Stomach (tissue), 9 donors: Measurements from ENCODE around the gene N4BP3. TPM values are rescaled to one million over a fixed set of nuclear protein-coding genes. Genes with fewer than 3 reads are reported as not detected.

Experiments used
- DNase-seq, 2 donors: peaks; one replicate each; pipeline versions ENCODE4 v3.0.0 to v3.0.0-alpha.2; 2013 to 2019
- H3K27ac ChIP-seq, 5 donors: fragments of 200-600 bp in 4 of 5; sonication (generic) in 4 of 5; one replicate each; pipeline ENCODE4 v1.5.1; 2013 to 2019; ENCODE audit warnings: mild to moderate bottlenecking in 1 of 5, moderate library complexity in 1 of 5
- H3K27me3 ChIP-seq, 3 donors: fragments of 200-600 bp; sonication (generic); one replicate each; pipeline ENCODE4 v1.5.1; 2017 to 2019; ENCODE audit warnings: mixed run types in 1 of 3
- H3K36me3 ChIP-seq, 4 donors: fragments of 200-600 bp; sonication (generic); 1 replicate in 3 of 4; 2 replicates in 1 of 4; pipeline ENCODE4 v1.5.1; 2016 to 2019
- H3K4me1 ChIP-seq, 4 donors: fragments of 200-600 bp; sonication (generic); one replicate each; pipeline ENCODE4 v1.5.1; 2016 to 2019
- H3K4me3 ChIP-seq, 4 donors: fragments of 200-600 bp; sonication (generic) in 3 of 4; one replicate each; pipeline ENCODE4 v1.5.1; 2016 to 2019; ENCODE audit warnings: mild to moderate bottlenecking in 1 of 4
- H3K9me3 ChIP-seq, 4 donors: fragments of 200-600 bp; sonication (generic); one replicate each; pipeline ENCODE4 v1.5.1; 2016 to 2019
- CTCF ChIP-seq, 7 experiments: fragments of 450-650 bp in 4 of 7; fragments of 200-600 bp in 3 of 7; sonication (generic) in 3 of 7; IDR thresholded peaks; one replicate each; pipeline ENCODE4 v1.5.1; 2016 to 2019; ENCODE audit warnings: antibody characterized with exemption in 7 of 7, control low read depth in 2 of 7, mild to moderate bottlenecking in 1 of 7
- EP300 ChIP-seq: sonication (generic); formaldehyde crosslinking; IDR thresholded peaks from one replicate; pipeline ENCODE4 v1.6.1; 2017; ENCODE audit warnings: antibody characterized with exemption
- POLR2A ChIP-seq, 4 donors: fragments of 450-650 bp; IDR thresholded peaks; one replicate each; pipeline ENCODE4 v1.6.1; 2016; ENCODE audit warnings: antibody characterized with exemption in 4 of 4, control low read depth in 2 of 4, mild to moderate bottlenecking in 1 of 4, moderate library complexity in 1 of 4
- POLR2AphosphoS5 ChIP-seq, 3 donors: sonication (generic); formaldehyde crosslinking; IDR thresholded peaks; one replicate each; pipeline ENCODE4 v1.6.1; 2016; ENCODE audit warnings: antibody characterized with exemption in 3 of 3
- WGBS, 5 donors: extraction: QIAGEN DNeasy Blood & Tissue Kit in 3 of 5; methylation state at CpG; one replicate each; pipeline versions ENCODE4 v1.1.5 to v1.1.7; 2013 to 2018; 5-methylcytosine and 5-hydroxymethylcytosine counted together
- intact Hi-C: fragments of 100-400 bp; cut with DNase I; formaldehyde crosslinking; loops from one replicate; pipeline ENCODE4 v1.15.1; 2023; ENCODE audit warnings: low total_unique reads
- polyA plus RNA-seq, 3 donors: library from polyadenylated mRNA; stranded (reverse); fragments of 200-250 nt; gene quantifications; one replicate each; pipeline ENCODE4 v1.2.3, GENCODE V29; 2013
- total RNA-seq, 5 donors: library from RNA; depleted of rRNA; stranded (reverse); fragments of >200 nt; gene quantifications; one replicate each; pipeline versions ENCODE4 v1.1.0 to v1.2.3, GENCODE V29; 2014 to 2016
- donor health status: healthy with polysubstance abuse.
- donor health status: Bipolar disorder and iron deficiency.
- donor health status: healthy.

N4BP3 gene
- total and polyA plus RNA-seq, 8 donors, result 2.6 to 6.1 (median 3.8) TPM; not detected in 1

DNA sequence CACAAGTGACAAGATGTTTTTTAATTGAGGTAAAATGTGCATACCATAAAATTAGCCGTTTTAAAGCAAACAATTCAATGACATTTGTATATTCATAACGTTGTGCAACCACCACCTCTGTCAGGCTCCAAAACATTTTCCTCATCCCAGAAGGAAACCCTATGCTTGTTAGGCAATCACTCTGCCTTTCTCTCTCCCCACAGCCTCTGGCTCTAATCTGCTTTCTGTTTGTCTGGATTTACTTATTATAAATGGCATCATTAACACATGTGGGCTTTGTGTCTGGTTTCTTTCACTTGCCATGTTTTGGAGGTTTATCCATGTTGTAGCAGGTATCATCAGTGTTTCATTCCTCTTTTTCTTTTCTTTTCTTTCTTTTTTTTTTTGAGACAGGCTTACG is 1.4 kb upstream of the N4BP3 start:
- Histone ChIP-seq H3K36me3 (no peaks in the 10 kb centered on the region), H3K9me3 (no peaks in the 10 kb centered on the region), H3K27me3 (peaks cover 0 to 54% (median 19%) of the 10 kb centered on the region in 3 donors), H3K4me3 (no peak overlapping the region), H3K4me1 (peaks cover 18 to 53% (median 46%) of the 10 kb centered on the region in 4 donors), H3K27ac (no peak overlapping the region)
- intact Hi-C loops, result no loop called here
- no peak for TF ChIP-seq CTCF (IDR thresholded peaks at IDR 0.05)
- TF ChIP-seq POLR2A (IDR thresholded peaks at IDR 0.05), result no peak
- TF ChIP-seq POLR2AphosphoS5 (IDR thresholded peaks at IDR 0.05), result peak in 1 of 3 donors; percentile 52
- no peak for TF ChIP-seq EP300
- 40 to 53% (median 48%) methylated on average over 3 of the region's 3 CpGs for WGBS, 5 donors
- DNase-seq, result peak in 1 of 2 donors; percentile 36

DNA sequence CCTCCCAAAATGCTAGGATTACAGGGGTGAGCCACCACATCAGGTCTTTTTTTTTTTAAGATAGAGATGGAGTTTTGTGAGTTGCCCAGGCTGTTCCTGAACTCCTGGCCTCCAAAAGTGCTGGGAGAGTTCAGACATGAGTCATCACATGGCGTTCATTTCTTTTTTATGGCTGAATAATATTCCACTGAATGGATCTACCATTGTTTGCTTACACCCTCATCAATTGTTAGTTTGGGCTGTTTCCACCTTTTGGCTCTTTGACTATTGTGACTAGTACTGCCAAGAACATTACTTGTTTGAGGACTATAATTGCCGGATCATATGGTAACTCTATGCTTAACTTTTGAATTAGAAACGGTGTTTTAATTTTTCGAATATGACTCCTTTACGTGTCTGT is 787 bp upstream of the N4BP3 start:
- H3K4me1 ChIP-seq, result peaks cover 18 to 56% (median 47%) of the 10 kb centered on the region in 4 donors
- peak overlapping the region in 1 of 5 donors; percentile 73 for H3K27ac ChIP-seq
- H3K4me3 ChIP-seq, result peak overlapping the region in 1 of 4 donors; percentile 79
- no peaks in the 10 kb centered on the region for H3K36me3 ChIP-seq
- no peak for DNase-seq
- intact Hi-C loops, result no loop called here
- WGBS, 5 donors, result 79 to 89% (median 86%) methylated on average over 5 of the region's 5 CpGs
- H3K27me3 ChIP-seq, result peaks cover 0 to 61% (median 19%) of the 10 kb centered on the region in 3 donors
- no peaks in the 10 kb centered on the region for H3K9me3 ChIP-seq
- no peak for TF ChIP-seq POLR2A (IDR thresholded peaks at IDR 0.05)
- no peak for TF ChIP-seq POLR2AphosphoS5 (IDR thresholded peaks at IDR 0.05)
- TF ChIP-seq EP300, result no peak
- TF ChIP-seq CTCF (IDR thresholded peaks at IDR 0.05), result no peak

- 0 to 4% (median 1%) methylated on average over 15 to 41 of the region's 41 CpGs for WGBS, 5 donors
- intact Hi-C loops, result no loop called here
- Histone ChIP-seq H3K4me1 (peaks cover 18 to 48% (median 44%) of the 10 kb centered on the region in 4 donors), H3K4me3 (peak overlapping the region; percentile 52 to 79 (median 54)), H3K27me3 (peaks cover 0 to 72% (median 19%) of the 10 kb centered on the region in 3 donors), H3K36me3 (no peaks in the 10 kb centered on the region), H3K27ac (peak overlapping the region; percentile 51 to 73 (median 59)), H3K9me3 (no peaks in the 10 kb centered on the region)
- no peak for TF ChIP-seq CTCF (IDR thresholded peaks at IDR 0.05)
- TF ChIP-seq POLR2A (IDR thresholded peaks at IDR 0.05), result no peak
- no peak for TF ChIP-seq EP300
- no peak for TF ChIP-seq POLR2AphosphoS5 (IDR thresholded peaks at IDR 0.05)
- DNase-seq, result peak in 1 of 2 donors; percentile 49
Measured at GRCh38 chr5:178113841-178114324, 551 bp downstream of the N4BP3 start.

DNA sequence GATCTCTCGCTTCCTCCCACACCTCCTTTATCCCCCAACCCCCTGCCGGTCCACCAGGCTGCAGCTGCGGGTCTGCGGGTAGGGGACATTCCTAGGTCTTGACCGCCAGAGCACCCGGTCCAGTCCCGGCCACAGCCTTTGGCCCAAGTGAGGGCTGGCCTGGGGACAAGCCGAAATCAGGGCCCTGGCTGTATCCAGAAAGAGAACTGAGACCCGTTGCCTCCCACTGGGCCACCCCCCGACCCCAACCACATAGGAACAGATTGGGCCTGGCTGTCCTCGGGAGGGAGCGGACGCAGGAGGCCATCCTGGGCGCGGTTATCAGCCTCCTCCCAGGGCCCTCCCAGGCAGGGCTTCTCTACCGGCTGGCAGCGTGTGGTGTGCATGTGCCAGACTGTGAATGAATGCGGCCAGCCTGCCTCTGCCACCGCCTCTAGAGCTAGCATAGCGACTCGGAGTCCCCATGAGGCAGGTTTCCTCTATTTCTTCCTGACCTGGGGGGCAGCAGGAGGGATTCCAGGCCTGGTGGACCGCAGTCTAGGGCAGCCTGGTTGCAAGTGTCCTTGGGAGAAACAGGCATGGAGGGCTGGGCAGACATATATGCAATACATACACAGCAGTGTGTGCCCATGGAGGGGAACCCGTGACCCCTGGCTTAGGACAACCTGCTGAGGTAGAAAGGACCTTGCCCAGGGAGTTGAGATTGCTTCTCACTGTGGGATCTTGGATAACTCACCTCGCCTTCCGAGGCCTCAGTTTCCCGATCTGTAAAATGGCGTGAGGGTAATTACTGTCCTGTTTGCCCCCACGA is 1.2 kb downstream of the N4BP3 start:
- peaks cover 18 to 47% (median 40%) of the 10 kb centered on the region in 4 donors for H3K4me1 ChIP-seq
- intact Hi-C loops, result no loop called here
- H3K4me3 ChIP-seq, result peak overlapping the region; percentile 52 to 79 (median 54)
- TF ChIP-seq POLR2AphosphoS5 (IDR thresholded peaks at IDR 0.05), result no peak
- no peak for TF ChIP-seq EP300
- TF ChIP-seq CTCF (IDR thresholded peaks at IDR 0.05), result no peak
- no peak for TF ChIP-seq POLR2A (IDR thresholded peaks at IDR 0.05)
- peak; percentile 60 to 63 for DNase-seq
- peak overlapping the region in 4 of 5 donors; percentile 51 to 73 (median 56) for H3K27ac ChIP-seq
- H3K36me3 ChIP-seq, result no peaks in the 10 kb centered on the region
- H3K27me3 ChIP-seq, result peaks cover 0 to 72% (median 19%) of the 10 kb centered on the region in 3 donors
- H3K9me3 ChIP-seq, result no peaks in the 10 kb centered on the region
- WGBS, 5 donors, result 13 to 26% (median 18%) methylated on average over 20 to 28 of the region's 28 CpGs
